ENCODE results near the gene SASH1.

- TF ChIP-seq CTCF (IDR thresholded peaks at IDR 0.05; ENCODE audit: insufficient read depth, low read depth, low read length) (no peak), EZH2 (IDR thresholded peaks at IDR 0.05; ENCODE audit: insufficient read depth, low read length) (no peak)
These were observed 129.1 kb downstream of the SASH1 start for GRCh38 chr6:148471624-148472159.

Data from astrocyte (in vitro differentiated cells and primary cell).